C4-2B (cell line): Measurements from ENCODE around the gene ACSL4.

ENCODE experiments used
- H3K27ac ChIP-seq: fragments of 450-650 bp; 2 replicates; pipeline ENCODE4 v1.5.1; 2017
- ZFX ChIP-seq: fragments of 450-650 bp; IDR thresholded peaks from 2 replicates; pipeline ENCODE4 v1.6.1; 2017
- TF ChIP-seq, protein P1 (sequence below): fragments of 450-650 bp; conservative IDR thresholded peaks from 2 replicates; pipeline ENCODE4 v1.5.1; 2017; ENCODE audit warnings: mild to moderate bottlenecking

ACSL4 gene

DNA sequence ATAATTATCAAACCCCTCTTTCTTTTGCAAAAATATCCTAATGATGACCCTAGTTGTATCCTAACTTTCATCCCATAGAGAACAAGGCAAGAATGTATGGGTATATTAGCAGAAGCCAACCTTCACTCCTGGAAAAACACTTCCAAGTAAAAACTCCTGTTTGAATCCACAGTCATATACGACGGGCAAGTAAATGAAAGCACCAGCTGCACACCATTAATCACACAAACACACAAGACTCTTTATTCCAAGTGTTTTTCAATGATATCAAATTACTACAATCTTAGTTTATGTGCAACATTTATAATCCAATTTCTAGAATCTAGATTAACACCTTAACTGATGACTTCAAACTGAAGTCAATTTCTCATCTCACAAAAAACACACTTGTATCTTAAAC lies 22.9 kb downstream of the ACSL4 start:
- no peak overlapping the region for H3K27ac ChIP-seq
- TF ChIP-seq, protein P1, sequence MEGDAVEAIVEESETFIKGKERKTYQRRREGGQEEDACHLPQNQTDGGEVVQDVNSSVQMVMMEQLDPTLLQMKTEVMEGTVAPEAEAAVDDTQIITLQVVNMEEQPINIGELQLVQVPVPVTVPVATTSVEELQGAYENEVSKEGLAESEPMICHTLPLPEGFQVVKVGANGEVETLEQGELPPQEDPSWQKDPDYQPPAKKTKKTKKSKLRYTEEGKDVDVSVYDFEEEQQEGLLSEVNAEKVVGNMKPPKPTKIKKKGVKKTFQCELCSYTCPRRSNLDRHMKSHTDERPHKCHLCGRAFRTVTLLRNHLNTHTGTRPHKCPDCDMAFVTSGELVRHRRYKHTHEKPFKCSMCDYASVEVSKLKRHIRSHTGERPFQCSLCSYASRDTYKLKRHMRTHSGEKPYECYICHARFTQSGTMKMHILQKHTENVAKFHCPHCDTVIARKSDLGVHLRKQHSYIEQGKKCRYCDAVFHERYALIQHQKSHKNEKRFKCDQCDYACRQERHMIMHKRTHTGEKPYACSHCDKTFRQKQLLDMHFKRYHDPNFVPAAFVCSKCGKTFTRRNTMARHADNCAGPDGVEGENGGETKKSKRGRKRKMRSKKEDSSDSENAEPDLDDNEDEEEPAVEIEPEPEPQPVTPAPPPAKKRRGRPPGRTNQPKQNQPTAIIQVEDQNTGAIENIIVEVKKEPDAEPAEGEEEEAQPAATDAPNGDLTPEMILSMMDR, result no peak
- TF ChIP-seq ZFX, result no peak

DNA sequence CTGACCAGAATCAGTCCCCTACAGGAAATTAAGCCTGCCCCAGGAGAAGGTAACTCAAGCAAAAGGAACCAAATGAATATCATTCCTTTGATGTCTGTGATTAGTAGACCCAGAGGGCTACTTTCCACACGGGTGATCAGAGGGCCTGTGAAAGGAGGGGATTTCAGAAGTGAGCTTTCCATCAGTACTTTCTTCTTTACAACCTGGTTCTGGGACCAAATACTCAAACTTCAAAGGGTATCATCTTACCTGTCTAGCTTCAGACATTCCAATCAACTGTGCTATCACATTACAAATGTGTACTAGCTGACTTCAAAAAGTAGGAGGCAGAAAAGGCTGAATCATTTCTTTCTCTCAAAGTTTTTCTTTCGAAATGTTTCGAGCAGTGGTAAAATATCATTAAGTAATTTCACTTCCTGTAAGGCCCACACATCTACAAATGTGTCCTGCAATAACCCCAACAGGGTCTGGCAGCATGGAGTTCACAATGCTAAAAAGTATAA lies 23.9 kb downstream of the ACSL4 start:
- no peak overlapping the region for H3K27ac ChIP-seq
- TF ChIP-seq ZFX, result no peak
- TF ChIP-seq, protein P1, result no peak

DNA sequence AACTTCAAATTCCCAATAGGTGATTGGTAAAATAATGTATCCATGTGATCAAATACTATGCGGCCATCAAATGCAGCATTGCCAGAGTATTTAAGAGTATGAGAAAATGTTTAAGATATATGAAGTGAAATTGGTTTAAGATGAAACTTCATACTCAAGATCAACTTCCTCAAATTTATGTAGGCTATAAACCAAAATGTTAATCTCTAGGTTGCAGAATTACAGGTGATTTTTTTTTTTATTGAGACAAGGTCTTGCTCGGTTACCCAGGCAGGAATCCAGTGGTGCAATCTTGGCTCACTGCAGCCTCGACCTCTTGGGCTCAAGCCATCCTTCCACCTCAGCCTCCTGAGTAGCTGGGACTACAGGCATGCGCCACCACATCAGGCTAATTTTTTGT lies 25.3 kb downstream of the ACSL4 start:
- no peak overlapping the region for H3K27ac ChIP-seq
- TF ChIP-seq ZFX, result no peak
- TF ChIP-seq, protein P1, result no peak

- no peak overlapping the region for H3K27ac ChIP-seq
- TF ChIP-seq ZFX, result no peak
- TF ChIP-seq, protein P1, result no peak
Measured at GRCh38 chrX:109707319-109707718, 25.7 kb downstream of the ACSL4 start.

GRCh38 chrX:109704563-109704962 lies 28.5 kb downstream of the ACSL4 start:
- no peak for TF ChIP-seq ZFX
- TF ChIP-seq, protein P1, result no peak
- H3K27ac ChIP-seq, result no peak overlapping the region

DNA sequence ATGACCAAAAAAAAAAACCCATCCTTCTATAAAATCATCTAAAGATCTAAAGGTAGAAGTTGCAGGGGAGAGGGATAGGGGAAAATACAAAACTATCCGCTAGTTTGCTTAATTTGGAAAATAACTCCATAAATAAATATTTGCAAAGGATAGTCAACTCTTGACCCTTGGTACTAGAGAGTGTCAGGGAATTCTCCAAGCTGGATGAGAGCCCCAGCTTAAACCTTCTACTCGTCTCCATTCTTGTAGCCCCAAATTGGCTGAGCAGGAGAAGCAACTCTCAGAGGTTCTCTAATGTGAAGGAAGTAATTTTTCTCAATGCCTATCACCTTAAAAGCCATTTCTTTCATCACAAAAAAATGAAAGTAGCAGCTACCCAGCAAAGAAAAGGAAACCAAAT lies 35.2 kb downstream of the ACSL4 start:
- TF ChIP-seq ZFX, result no peak
- TF ChIP-seq, protein P1, result no peak
- no peak overlapping the region for H3K27ac ChIP-seq

DNA sequence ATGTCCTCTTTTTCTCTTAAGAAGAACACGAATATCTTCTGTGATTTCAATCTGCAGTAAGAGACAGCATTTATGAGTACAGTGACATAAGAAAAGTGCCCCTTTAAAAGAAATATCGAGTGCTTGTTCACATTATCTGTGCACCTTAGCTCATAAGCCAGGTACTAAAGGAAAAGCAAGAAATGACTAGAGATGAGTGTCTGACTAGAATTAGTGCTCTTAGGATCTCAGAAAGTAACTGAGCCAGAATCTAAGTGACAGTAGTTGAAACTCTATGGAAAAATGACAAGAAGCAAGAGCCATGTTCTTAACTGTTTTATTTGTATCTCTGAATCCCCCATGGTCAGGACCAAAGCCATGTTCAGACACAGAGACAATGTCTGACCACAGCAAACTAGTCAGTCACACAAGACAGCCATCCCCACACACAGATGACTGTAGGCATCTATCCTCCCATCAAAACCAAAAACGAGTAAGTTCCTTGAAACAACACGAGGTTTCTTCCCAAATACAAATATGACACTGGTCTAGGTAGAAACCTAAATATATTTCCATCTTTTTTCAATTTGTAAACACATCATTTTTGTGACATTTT lies 36.8 kb downstream of the ACSL4 start:
- no peak overlapping the region for H3K27ac ChIP-seq
- TF ChIP-seq ZFX, result no peak
- TF ChIP-seq, protein P1, result no peak
